GM18907 (cell line): ENCODE measurements around the gene MON1A.

Source experiments
- ATAC-seq: cut with Tn5 transposase; IDR thresholded peaks from one replicate; pipeline ENCODE4 v1.9.1; 2021; ENCODE audit warnings: mild to moderate bottlenecking, moderate library complexity; ENCODE audit not compliant: unreplicated experiment

The MON1A gene

GRCh38 chr3:49896345-49896744, 33.3 kb downstream of the MON1A start:
- no peak for ATAC-seq

DNA sequence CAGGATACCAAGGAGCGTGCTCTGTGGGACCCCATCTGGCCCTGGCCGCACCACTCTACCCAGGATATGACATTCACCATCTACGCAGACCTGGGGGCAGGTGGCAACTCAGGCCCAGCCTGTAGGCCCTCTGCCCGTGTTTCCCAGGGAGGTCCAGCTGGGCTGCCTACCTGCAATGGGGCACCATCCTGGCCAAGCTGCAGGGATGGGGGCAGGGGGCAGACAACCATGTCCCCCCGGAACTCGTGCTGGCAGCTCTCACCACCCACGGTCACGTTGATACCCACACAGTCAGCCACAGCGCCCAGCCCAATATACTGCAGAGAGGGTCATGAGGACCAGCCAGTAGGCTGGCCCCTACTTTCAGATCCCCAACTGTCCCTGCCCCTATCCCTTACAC, 33.8 kb downstream of the MON1A start:
- no peak for ATAC-seq

DNA sequence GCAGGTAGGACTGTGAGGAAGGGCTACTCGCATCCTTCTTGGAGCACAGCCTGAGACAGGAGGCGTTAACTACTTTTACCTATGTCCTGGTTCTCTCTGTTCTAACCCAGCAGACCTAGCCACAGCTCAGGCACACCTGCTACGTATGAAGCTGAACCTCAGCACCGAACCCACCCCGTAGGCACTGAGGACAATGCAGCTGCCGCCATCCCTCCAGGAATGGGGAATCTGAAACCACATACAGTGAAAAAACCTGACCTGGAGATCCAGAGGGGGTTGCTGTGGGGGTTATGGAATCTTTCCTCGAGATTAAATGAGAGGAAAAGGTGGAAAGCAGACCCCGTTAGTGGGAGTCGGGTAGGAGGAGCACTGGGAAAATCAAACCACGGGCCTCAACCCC, 40.3 kb downstream of the MON1A start:
- ATAC-seq: no peak

DNA sequence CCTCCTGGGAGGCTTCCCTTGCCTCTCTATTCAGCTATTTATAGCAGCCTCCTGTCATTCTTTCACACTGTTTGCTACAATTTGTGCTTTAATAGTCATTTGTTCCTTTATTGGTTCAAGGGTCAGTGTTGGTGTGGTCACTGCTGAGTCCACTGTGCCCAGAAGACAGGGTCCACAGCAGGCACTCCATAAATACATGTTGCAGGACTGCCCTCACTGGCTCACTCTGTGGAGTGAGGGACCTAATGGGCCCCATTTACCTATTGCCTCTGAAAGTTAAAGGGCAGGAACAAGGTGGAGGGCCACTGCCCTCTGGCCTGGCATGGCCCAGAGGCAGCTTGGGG, 42.7 kb downstream of the MON1A start:
- ATAC-seq: no peak

- no peak for ATAC-seq
These were observed 45.6 kb downstream of the MON1A start for GRCh38 chr3:49883998-49884397.

- ATAC-seq: no peak
These were observed 47.4 kb downstream of the MON1A start for GRCh38 chr3:49882166-49882565.

- ATAC-seq: no peak
These were observed 48.9 kb downstream of the MON1A start for GRCh38 chr3:49880581-49881315.

DNA sequence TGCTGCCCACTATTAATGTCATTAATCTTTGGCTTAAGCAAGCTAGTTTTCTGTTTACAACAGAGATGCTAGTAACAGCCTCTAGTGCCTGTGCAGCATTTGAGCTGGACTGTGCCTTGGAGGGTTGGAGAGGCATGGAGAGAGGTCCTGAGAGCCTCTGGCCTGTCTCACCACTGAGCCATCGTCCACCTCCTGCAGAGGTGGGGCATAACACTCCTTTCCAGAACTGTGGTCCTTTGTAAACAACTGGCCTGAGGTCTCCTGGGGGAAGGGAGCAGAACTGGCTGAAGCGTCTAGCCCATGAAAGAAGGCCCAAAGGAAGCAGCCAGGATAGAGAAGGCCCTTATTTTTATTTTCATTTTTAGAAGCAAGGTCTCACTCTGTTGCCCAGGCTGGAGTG, 49.9 kb downstream of the MON1A start:
- no peak for ATAC-seq

DNA sequence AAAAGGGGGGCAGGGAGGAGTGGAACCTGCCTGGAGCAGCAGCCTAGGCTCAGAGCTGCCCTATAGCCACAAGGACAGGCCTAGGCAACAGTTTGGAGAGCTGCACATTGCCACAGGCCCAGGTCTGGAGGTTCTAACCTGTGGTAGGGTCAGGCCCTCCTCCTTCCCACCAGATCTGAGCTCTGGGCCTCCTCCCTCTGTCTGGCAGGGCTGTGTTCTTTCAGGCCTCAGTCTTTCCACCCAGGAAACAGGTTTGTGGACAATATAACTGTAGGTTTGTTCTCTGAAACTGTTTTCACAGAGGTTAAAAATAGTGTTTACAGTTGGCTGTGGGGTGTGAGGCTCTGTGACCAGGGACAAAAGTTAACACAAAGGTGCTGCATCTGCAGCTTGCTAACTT, 50.9 kb downstream of the MON1A start:
- ATAC-seq: no peak

DNA sequence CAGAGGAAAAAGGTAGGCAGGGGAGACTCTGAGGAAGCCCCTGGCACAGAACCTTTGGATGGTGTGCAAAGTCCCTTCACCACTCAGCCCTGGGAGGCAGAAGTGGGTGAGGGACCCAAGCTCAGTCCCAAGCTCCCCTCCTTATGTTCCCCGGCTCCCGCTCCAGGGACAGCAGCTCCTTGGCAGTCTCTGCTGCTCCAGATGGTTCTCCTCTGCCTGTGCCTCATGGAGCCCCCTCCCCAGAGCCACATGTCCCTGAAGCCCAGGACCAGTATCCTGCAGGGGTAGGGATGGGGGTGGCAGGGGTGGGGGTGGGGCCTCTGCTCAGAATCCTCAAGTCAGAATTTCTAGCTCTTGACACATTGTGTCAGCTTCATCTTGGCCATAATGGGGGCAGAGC, 51.9 kb downstream of the MON1A start:
- ATAC-seq: no peak

- ATAC-seq: no peak
These were observed 53.0 kb downstream of the MON1A start for GRCh38 chr3:49876567-49876966.

DNA sequence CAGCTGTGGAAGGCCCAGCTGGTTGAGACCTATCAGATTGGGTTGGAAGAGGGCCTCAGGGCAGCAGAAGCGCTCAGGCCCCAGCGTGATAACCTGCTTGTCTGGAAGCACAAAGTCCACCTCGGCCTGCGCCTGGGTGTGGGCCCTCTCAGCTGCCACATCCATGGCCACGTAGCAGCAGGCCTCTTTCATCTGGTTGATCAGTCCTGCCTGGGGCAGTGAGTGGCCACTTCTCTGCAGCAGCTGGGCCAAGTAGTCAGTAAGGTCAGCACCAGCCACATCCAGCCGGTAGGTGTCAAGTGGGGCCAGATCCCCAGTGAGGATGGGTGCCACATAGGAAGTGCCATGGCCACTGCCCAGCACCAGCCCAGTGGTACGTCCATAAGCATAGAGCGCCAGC, 56.0 kb downstream of the MON1A start:
- ATAC-seq: no peak

- no peak for ATAC-seq
These were observed 56.8 kb downstream of the MON1A start for GRCh38 chr3:49872801-49873281.

- ATAC-seq: no peak
These were observed 58.0 kb downstream of the MON1A start for GRCh38 chr3:49871531-49872153.

- ATAC-seq: no peak
These were observed 60.0 kb downstream of the MON1A start, which contains the start of gene CAMKV for GRCh38 chr3:49869525-49870126. TSS of gene CAMKV (minus strand) at chr3:49869906. CDS start at chr3:49862388, 7,518 bp downstream.

- no peak for ATAC-seq
These were observed 60.6 kb downstream of the MON1A start for GRCh38 chr3:49868862-49869466.

DNA sequence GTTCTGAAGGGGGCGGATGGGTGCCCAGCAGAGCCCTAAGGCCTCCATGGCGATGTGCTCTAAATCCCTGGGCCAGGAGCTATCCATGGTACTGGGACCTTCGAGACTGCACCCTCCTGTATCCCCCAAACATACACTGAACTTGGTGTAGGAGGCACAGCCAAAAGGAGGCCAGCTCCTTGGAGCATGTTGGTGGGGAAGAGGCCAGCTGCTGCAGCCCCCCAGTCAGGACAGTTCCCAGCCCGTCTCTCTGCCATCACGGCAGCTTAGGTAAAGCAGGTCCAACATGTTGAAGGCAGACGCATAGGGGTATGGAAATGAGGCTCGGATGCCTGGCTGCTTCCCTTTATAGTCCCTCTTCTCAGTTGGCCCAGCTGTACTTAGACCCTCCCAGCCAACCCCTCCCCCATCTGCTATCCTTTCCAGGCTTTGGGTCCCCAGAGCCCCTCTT, 61.7 kb downstream of the MON1A start:
- ATAC-seq: no peak

DNA sequence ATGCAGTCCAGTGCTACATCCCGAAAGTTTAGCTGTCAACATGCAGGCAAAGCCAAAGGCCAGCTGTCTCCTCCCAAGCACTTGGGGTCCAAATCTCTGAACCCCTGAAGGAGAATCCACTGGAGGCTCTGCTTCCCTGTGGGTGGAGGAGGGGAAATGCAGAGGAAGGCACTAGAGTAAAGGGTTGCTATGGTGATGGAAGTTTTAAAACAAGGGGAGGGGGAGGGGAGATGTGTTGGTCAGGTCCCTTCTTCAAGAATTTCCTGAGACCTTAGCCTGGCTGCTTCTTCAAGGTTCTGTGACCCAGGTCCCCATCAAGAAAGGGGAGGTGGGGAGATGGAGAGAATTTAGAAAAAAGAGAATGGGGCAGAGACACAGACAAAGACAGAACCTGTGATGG, 62.2 kb downstream of the MON1A start:
- no peak for ATAC-seq

- ATAC-seq: no peak
These were observed 64.3 kb downstream of the MON1A start for GRCh38 chr3:49865198-49865784.

- no peak for ATAC-seq
These were observed 65.1 kb downstream of the MON1A start for GRCh38 chr3:49864505-49864904.

GRCh38 chr3:49859576-49860305, 69.9 kb downstream of the MON1A start:
- no peak for ATAC-seq
